Stimulated activated CD8-positive, alpha-beta memory T cell treated with anti-CD3 and anti-CD28 coated beads, Interleukin-12 subunit alpha, Interleukin-12 subunit beta, amount 100 ng/mL, for 1 hour (primary cell): ENCODE results near the gene NKIRAS1.
"Not testable (repeated sequence)": the region's sequence is repeated elsewhere in the genome, so short reads cannot be mapped to it uniquely, and the experiment has no call there.

Source experiments
- DNase-seq: peaks from one replicate; pipeline ENCODE4 v3.0.0-alpha.2; 2020; ENCODE audit warnings: low read depth

Gene NKIRAS1

GRCh38 chr3:23900744-23901143, 16.0 kb downstream of the NKIRAS1 start:
- DNase-seq = no peak

GRCh38 chr3:23895181-23895580, 21.6 kb downstream of the NKIRAS1 start:
- DNase-seq = no peak

GRCh38 chr3:23894254-23895061, 22.3 kb downstream of the NKIRAS1 start:
- no peak for DNase-seq

- no peak for DNase-seq
Observed at GRCh38 chr3:23889950-23890349, 26.8 kb downstream of the NKIRAS1 start.

- no peak for DNase-seq
Observed at GRCh38 chr3:23889386-23889785, 27.4 kb downstream of the NKIRAS1 start.

- no peak for DNase-seq
Observed at GRCh38 chr3:23888617-23889228, 28.1 kb downstream of the NKIRAS1 start.

- no peak for DNase-seq
Observed at GRCh38 chr3:23886311-23886710, 30.5 kb downstream of the NKIRAS1 start.

GRCh38 chr3:23885210-23885609, 31.6 kb downstream of the NKIRAS1 start:
- no peak for DNase-seq

- DNase-seq = no peak
Observed at GRCh38 chr3:23884481-23884880, 32.3 kb downstream of the NKIRAS1 start.

GRCh38 chr3:23882487-23882918, 34.3 kb downstream of the NKIRAS1 start:
- no peak for DNase-seq

GRCh38 chr3:23881993-23882392, 34.8 kb downstream of the NKIRAS1 start:
- not testable (repeated sequence) for DNase-seq

GRCh38 chr3:23880703-23881339, 36.0 kb downstream of the NKIRAS1 start:
- no peak for DNase-seq

GRCh38 chr3:23879485-23879884, 37.3 kb downstream of the NKIRAS1 start:
- DNase-seq = no peak

GRCh38 chr3:23877329-23877980, 39.3 kb downstream of the NKIRAS1 start:
- DNase-seq = no peak

GRCh38 chr3:23876923-23877322, 39.9 kb downstream of the NKIRAS1 start:
- no peak for DNase-seq

- DNase-seq = no peak
Observed at GRCh38 chr3:23875113-23875725, 41.6 kb downstream of the NKIRAS1 start.

GRCh38 chr3:23874359-23875112, 42.3 kb downstream of the NKIRAS1 start:
- no peak for DNase-seq

- DNase-seq = no peak
Observed at GRCh38 chr3:23873941-23874340, 42.8 kb downstream of the NKIRAS1 start.

GRCh38 chr3:23872330-23872729, 44.5 kb downstream of the NKIRAS1 start:
- DNase-seq = no peak

GRCh38 chr3:23871361-23871760, 45.4 kb downstream of the NKIRAS1 start:
- not testable (repeated sequence) for DNase-seq

- not testable (repeated sequence) for DNase-seq
Observed at GRCh38 chr3:23870663-23871043, 46.1 kb downstream of the NKIRAS1 start.
